GM15510 (cell line): ENCODE results near the gene COL15A1.

ENCODE experiments used
- POLR2A ChIP-seq: IDR thresholded peaks from 3 replicates; pipeline ENCODE4 v1.6.1; 2011; ENCODE audit warnings: borderline replicate concordance; ENCODE audit not compliant: insufficient read length; ENCODE audit errors: extremely low read depth

COL15A1 gene

DNA sequence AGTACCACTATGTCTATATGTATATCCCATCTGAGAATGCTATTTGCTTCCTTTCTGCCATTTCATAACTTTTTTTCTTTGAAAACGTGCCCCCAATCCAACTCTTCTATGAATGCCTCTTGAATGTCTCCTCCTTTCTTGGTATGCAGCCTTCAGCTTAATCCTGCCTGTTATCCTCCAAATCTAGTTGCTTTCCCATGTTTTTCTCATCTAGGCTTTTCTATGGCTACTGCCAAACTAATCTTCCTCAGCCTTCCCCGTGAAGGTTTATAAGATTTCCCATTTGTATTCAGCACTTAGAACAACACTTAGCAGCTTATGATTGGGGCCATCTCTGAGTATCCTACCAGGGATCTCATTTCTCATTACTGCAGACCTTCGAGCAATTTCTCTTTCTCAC lies 163.7 kb downstream of the COL15A1 start:
- TF ChIP-seq POLR2A = no peak

GRCh38 chr9:99108131-99108530 lies 164.4 kb downstream of the COL15A1 start:
- TF ChIP-seq POLR2A = no peak

DNA sequence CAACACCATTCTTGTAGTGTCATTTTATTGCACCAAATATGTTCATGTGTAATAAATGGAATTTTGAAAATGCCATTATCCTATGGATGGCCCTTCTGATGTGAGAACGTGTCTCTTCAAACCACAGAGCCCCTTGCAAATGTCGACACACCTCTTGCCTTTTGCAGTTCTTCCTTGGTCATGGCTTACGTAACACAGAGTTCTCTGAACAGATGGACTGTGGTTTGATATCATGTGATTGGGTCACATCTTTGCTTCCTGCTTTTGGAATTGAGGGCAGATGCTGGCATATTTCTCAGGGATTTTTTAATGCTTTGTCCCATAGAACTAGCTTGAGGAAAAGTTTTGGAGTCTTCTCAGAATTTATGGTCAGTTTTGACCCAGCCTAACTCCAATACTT lies 165.8 kb downstream of the COL15A1 start:
- TF ChIP-seq POLR2A = no peak

- TF ChIP-seq POLR2A = no peak
These were observed 169.2 kb downstream of the COL15A1 start for GRCh38 chr9:99112750-99113413.

GRCh38 chr9:99113414-99114048 lies 169.8 kb downstream of the COL15A1 start:
- TF ChIP-seq POLR2A = no peak

DNA sequence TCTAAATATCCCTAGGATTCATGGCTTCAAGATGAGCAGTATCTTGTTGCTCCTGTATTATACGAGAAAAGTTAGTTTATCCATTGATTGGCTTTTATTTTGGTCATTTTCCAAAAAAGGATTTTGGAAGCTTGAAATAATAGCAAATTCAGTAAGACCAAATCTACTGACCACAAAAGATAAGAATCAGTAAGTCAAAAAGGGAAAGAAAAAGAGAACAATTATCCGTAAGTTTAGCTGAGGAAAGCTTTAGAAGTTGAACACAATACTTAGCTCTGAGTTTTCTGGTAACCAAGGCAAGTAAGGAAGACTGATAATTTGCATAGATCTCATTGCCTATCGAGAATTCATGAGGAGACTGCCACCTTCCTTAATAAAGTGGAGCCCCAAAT lies 170.3 kb downstream of the COL15A1 start:
- TF ChIP-seq POLR2A = no peak

DNA sequence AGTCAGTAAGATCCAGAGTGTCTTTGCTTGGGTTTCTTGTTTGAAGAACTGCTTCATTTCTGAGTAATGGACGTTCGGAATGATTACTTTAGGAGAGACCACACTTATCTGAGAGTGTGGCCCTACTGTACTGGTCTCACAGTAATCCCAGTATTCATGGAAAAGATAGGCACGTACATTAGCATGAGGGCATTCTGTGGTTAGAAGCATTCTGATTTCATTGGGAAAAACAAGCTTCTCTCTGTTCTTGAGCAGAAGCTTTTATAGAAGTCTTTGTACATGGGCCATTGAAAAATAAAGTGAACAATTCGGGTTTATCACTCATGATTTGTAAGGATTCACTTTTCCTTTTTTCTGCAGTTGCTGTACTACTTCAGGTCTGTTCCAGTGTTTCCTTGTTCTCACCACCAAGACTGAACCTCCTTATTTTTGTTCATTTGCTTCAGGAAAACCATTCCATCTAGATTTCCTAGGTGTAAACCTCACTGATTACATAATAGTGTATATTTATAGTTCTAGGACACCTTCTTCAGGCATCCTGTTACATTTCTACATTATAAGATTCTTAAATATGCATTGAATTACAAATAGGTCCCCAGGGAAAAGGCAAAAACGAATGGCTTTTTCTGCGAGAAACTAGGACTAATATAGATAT lies 171.3 kb downstream of the COL15A1 start:
- no peak for TF ChIP-seq POLR2A

DNA sequence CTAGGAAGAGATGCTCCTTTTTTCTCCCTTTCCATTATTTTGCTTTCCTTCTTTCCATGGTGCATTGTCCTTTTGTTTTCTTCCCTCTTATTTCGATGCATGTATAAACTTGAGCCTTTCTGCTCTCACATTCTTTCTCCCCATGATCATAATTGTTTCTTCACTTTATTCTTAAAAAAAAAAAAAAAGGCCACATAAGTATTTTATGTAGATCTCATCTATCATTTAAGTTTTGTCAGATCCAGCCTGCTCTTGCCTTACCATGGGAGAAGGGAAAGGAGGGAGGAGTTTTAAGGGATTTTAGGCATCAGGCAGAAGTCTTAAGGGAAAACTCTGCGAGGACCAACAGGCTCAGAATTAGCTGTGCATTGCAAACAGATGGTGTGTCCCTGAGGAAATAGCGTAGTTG lies 172.3 kb downstream of the COL15A1 start:
- TF ChIP-seq POLR2A = no peak

DNA sequence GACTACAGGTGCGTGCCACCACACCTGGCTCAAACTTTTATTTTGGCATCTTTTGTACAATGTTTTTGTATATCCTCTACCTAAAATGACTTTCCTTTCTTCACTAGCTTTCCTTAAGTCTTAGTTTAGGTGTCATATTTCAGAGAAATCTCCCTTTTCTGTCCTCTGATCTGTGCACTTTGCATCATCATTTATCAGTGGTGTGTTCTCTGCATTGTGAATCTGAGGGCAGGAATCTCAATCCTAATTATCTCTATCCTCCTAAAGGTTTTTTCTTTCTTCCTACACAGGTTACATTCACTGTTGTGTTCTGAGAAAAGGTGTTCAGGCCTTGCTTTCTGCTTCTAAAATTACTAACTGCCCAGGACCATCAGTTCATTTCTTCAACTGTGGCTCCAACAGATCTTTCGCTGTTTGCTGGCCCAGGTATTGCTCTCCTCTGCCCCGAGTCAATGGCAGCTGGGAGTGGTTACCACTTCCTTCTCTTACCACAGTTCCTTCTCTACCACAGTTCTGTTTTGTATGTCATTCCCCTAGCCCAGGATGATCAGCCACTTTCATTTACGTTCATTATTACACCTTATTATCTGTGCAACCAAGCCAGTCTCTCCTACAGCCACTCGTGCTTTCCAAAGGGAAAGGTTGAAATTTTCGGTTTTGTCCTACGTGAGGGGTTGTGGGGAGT lies 175.2 kb downstream of the COL15A1 start:
- TF ChIP-seq POLR2A = no peak

DNA sequence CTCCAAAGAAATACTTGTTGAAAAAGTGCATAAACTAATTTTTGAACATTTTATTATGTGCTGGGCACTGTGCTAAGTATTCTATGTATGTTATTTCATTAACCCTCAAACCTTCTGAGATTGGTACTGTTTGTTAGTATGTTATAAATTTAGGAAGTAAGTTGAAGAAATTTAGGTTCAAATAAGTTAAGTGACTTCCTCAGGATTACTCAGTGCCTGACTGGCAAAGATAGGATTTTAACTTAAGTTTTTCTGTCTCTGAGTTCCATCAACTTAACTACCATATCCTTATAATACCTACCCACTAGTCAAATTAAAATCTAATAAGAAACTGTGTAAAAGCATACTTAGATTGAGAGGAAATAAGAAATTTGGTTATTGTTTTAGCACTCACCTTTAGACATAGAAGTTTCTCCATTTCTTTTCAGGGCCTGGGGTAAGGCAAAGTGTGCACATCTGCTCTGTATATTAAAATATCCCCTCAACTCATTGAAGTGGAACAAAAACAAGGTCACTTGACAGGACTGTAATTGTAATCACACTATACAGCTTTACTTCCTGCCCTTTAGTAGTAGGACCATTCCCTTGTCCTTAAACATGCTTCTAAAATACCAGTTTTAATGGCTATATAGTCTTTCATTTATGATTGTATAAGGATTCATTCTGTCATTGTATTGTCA lies 176.4 kb downstream of the COL15A1 start:
- TF ChIP-seq POLR2A = no peak
